Measurements from ENCODE around the gene ZBTB46.

DNA sequence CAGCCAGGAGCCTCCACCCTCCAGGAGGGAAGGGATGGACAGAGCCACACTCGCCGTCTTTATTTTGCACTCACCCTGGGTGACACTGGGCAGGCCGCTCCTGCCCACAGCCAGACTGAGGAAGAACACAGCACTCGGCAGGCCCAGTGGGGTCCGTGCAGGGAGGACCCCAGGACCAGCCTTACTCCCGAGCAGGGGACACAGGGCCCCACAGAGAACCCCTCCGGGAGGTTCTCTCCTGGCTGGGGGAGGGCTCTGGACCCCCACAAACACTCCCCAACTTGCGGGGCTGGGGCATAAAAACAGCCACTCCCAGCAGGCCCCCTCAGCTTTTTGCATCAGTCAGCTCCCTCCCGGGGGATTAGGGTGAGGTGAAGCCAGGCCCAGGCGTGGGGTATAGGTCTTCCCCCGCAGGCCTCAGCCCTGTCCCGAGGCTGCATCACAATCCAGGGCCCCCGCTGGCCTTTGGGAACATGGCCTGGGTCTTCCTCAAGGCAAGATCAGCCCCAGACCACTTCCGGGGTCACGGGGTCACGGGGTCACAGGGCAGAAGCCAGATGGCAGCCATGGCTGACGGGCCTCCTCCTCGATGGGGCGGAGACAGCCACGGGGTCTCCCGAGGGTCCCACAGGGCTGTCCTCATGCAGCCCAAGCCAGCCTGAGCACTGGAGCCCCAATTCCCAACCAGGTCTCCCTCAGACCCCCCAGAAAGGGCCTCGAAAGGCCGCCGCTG lies 131.4 kb downstream of the ZBTB46 start:
- TF ChIP-seq, protein P1, sequence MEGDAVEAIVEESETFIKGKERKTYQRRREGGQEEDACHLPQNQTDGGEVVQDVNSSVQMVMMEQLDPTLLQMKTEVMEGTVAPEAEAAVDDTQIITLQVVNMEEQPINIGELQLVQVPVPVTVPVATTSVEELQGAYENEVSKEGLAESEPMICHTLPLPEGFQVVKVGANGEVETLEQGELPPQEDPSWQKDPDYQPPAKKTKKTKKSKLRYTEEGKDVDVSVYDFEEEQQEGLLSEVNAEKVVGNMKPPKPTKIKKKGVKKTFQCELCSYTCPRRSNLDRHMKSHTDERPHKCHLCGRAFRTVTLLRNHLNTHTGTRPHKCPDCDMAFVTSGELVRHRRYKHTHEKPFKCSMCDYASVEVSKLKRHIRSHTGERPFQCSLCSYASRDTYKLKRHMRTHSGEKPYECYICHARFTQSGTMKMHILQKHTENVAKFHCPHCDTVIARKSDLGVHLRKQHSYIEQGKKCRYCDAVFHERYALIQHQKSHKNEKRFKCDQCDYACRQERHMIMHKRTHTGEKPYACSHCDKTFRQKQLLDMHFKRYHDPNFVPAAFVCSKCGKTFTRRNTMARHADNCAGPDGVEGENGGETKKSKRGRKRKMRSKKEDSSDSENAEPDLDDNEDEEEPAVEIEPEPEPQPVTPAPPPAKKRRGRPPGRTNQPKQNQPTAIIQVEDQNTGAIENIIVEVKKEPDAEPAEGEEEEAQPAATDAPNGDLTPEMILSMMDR (conservative IDR thresholded peaks at IDR 0.05; ENCODE audit: low read length) = no peak
- no peak for TF ChIP-seq EZH2phosphoT487 (IDR thresholded peaks at IDR 0.05; ENCODE audit: borderline replicate concordance)
